CD4-positive, alpha-beta T cell treated with Interleukin-4 for 4 hours (primary cell): ENCODE measurements around the gene PCNA.
"Not testable (repeated sequence)": the region's sequence is repeated elsewhere in the genome, so short reads cannot be mapped to it uniquely, and the experiment has no call there.

Experiments used
- DNase-seq: peaks from one replicate; pipeline ENCODE4 v3.0.0-alpha.2; 2020

Gene PCNA

GRCh38 chr20:5095931-5096330 lies 23.8 kb downstream of the PCNA start:
- no peak for DNase-seq

- no peak for DNase-seq
Observed at GRCh38 chr20:5095454-5095853, 24.3 kb downstream of the PCNA start.

GRCh38 chr20:5092765-5093339 lies 26.9 kb downstream of the PCNA start:
- no peak for DNase-seq

- DNase-seq, result no peak
Observed at GRCh38 chr20:5091902-5092301, 27.9 kb downstream of the PCNA start.

- DNase-seq, result peak; percentile 20
Observed at GRCh38 chr20:5090191-5090590, 29.6 kb downstream of the PCNA start.

- DNase-seq, result no peak
Observed at GRCh38 chr20:5088688-5089087, 31.1 kb downstream of the PCNA start.

DNA sequence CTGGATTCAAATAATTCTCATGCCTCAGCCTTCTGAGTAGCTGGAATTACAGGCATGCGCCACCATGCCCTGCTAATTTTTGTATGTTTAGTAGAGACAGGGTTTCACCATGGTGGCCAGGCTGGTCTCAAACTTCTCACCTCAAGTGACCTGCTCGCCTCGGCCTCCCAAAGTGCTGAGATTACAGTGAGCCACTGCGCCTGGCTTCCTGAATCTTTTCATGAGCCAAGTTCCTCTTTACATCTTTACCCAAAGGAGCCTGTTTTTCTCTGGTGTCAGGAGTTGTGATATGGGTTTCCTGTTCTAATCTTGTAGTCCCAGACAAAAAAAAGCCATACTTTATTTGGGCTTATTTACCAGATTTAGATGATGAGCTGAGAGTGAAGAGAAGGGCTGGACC lies 34.4 kb downstream of the PCNA start:
- DNase-seq, result no peak

- DNase-seq, result peak; percentile 21
Observed at GRCh38 chr20:5080384-5080877, 39.3 kb downstream of the PCNA start.

GRCh38 chr20:5078399-5078958 lies 41.3 kb downstream of the PCNA start:
- DNase-seq, result peak; percentile 88

DNA sequence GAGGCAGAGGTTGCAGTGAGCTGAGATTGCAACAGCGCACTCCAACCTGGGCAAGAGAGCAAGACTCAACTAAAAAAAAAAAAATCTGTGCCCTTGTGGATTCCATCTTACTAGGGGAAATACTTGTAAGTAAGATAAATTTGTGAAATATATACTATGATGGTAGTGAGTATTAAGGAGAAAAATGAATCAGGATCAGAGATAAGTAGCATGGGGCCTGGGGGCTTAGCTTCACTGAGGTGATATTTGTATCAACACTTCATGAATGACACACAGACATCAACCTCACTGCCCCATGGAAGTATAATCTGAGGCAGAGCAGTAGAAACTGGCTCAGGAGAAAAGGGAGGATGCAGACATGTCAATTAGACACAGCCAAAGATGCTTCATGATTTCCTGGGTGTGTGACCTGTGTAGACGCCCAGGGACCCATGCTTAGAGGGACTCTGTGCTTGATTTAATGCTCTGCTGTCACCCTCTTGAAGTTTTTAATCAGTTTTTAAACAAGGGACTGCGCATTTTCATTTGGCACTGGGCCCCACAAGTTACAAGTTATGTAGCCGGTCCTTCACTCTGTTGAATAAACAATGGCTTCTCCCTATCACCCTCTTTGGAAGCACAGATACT lies 41.9 kb downstream of the PCNA start:
- peak; percentile 33 for DNase-seq

- not testable (repeated sequence) for DNase-seq
Observed at GRCh38 chr20:5076913-5077312, 42.8 kb downstream of the PCNA start.

- no peak for DNase-seq
Observed at GRCh38 chr20:5074232-5074674, 45.5 kb downstream of the PCNA start.

DNA sequence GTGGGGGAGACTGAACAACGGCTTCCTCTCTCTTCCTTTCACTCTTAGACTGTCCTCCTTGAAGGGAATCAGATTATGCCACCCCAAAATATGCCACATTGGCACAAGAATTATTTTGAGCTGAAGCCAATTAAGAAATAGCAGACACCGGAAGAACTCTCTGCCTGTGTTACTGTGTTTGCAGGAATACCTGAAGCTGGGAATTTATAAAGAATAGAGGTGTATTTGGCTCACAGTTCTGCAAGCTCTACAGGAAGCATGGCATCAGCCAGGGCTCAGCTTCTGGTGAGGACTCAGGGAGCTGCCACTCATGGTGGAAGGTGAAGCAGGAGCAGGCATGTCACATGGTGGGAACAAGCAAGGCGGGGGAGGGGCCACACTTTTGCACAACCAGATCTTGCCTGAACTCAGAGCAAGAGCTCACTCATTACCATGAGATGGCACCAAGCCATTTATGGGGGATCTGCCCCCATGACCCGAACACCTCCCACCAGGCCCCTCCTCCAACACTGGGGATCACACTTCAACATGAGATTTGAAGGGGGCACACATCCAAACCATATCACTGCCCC lies 46.0 kb downstream of the PCNA start:
- DNase-seq, result no peak

- DNase-seq, result no peak
Observed at GRCh38 chr20:5072756-5073659, 46.8 kb downstream of the PCNA start.

GRCh38 chr20:5071942-5072341 lies 47.8 kb downstream of the PCNA start:
- DNase-seq, result not testable (repeated sequence)

DNA sequence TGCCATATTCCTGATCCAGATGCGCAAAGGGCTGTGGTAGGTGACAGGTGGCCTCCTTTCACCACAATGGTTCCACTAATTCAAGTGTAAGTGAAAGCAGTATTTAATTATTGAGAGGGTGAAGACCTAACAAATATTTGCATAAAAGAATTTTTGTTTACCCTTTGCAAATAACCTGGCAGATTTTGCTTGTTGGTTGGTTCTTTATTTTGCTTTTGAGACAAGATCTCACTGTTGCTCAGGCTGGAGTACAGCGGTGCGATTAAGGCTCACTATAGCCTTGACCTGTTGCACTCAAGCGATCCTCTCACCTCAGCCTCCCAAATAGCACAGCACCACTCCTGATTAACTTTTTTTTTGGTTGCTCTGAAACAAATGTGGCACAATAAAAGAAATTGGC lies 49.2 kb downstream of the PCNA start:
- no peak for DNase-seq

GRCh38 chr20:5070081-5070480 lies 49.7 kb downstream of the PCNA start:
- no peak for DNase-seq

DNA sequence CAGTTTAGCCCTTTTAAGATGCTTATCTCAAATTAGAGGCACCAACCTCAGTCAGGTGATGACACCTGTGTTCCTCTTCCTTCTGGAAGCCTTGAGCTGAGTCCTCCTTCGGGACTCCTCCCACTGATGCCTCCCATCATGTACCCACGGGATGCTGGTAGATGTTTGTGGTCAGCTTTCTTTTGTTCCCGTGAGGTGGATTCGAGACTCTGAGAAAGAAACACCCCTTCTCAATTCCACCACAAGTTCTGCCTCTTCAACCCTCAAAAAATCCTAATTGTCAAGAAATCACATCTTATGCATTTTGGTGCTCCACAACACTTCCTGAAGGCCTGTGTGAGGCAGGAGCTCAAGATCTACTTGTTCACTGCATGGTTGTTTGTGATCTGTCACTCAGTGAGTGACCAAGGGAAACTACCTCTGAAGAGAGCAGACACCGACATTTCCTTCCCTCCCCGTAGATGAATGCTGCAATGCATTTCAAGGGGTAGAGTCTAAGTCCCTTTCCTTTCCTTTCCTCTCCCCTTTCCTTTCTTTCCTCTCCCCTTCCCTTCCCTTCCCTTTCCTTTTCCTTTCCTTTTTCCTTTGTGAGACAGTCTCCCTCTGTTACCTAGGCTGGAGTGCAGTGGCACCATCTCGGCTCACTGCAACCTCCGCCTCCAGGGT lies 50.5 kb downstream of the PCNA start:
- no peak for DNase-seq

GRCh38 chr20:5067877-5068645 lies 51.7 kb downstream of the PCNA start:
- DNase-seq, result no peak

GRCh38 chr20:5065879-5066383 lies 53.8 kb downstream of the PCNA start:
- no peak for DNase-seq

GRCh38 chr20:5065166-5065878 lies 54.4 kb downstream of the PCNA start:
- DNase-seq, result no peak
